ENCODE data around the gene SOX14.

Gene SOX14

GRCh38 chr3:137761563-137762503 lies 2.3 kb upstream of the SOX14 start:
- Histone ChIP-seq H3K27me3 (ENCODE audit: control insufficient read depth, low read length) (peaks cover 6% of the 10 kb centered on the region; the same call in 1 of the 2 replicates), H3F3A (ENCODE audit: control insufficient read depth, insufficient read depth) (no peaks in the 10 kb centered on the region), H3K4me1 (ENCODE audit: control insufficient read depth, low read length) (no peaks in the 10 kb centered on the region), H3K4me2 (ENCODE audit: low read length) (no peak overlapping the region), H3K27ac (ENCODE audit: low read depth, low read length) (no peak overlapping the region), H3K4me3 (ENCODE audit: low read length) (no peak overlapping the region), H4K20me1 (ENCODE audit: control insufficient read depth, insufficient read depth, low read depth, low read length) (no peaks in the 10 kb centered on the region), H3K9me2 (replicated peaks; ENCODE audit: control insufficient read depth, low read length) (no peaks in the 10 kb centered on the region), H3K36me3 (ENCODE audit: control insufficient read depth, low read length) (no peaks in the 10 kb centered on the region), H3K79me2 (ENCODE audit: control insufficient read depth, low read length) (no peaks in the 10 kb centered on the region), H3K9me3 (ENCODE audit: control insufficient read depth, insufficient read depth, low read length) (no peaks in the 10 kb centered on the region)
- TF ChIP-seq EZH2phosphoT487 (IDR thresholded peaks at IDR 0.05; ENCODE audit: borderline replicate concordance, low read length) = no peak
- TF ChIP-seq CTCF (IDR thresholded peaks at IDR 0.05; ENCODE audit: low read depth, low read length, poor library complexity, severe bottlenecking) = no peak

GRCh38 chr3:137762674-137763593 lies 1.2 kb upstream of the SOX14 start:
- H3K27me3 ChIP-seq (ENCODE audit: control insufficient read depth, low read length) = peaks cover 8% of the 10 kb centered on the region; the same call in 1 of the 2 replicates
- H3K4me3 ChIP-seq (ENCODE audit: low read length) = no peak overlapping the region
- no peaks in the 10 kb centered on the region for H3F3A ChIP-seq (ENCODE audit: control insufficient read depth, insufficient read depth)
- H4K20me1 ChIP-seq (ENCODE audit: control insufficient read depth, insufficient read depth, low read depth, low read length) = no peaks in the 10 kb centered on the region
- H3K9me2 ChIP-seq (replicated peaks; ENCODE audit: control insufficient read depth, low read length) = no peaks in the 10 kb centered on the region
- no peak overlapping the region for H3K4me2 ChIP-seq (ENCODE audit: low read length)
- H3K9me3 ChIP-seq (ENCODE audit: control insufficient read depth, insufficient read depth, low read length) = no peaks in the 10 kb centered on the region
- no peaks in the 10 kb centered on the region for H3K4me1 ChIP-seq (ENCODE audit: control insufficient read depth, low read length)
- no peak overlapping the region for H3K27ac ChIP-seq (ENCODE audit: low read depth, low read length)
- no peaks in the 10 kb centered on the region for H3K36me3 ChIP-seq (ENCODE audit: control insufficient read depth, low read length)
- H3K79me2 ChIP-seq (ENCODE audit: control insufficient read depth, low read length) = no peaks in the 10 kb centered on the region
- TF ChIP-seq EZH2phosphoT487 (IDR thresholded peaks at IDR 0.05; ENCODE audit: borderline replicate concordance, low read length) (no peak), CTCF (IDR thresholded peaks at IDR 0.05; ENCODE audit: low read depth, low read length, poor library complexity, severe bottlenecking) (no peak)

- Histone ChIP-seq H3K4me2 (ENCODE audit: low read length) (no peak overlapping the region), H3K79me2 (ENCODE audit: control insufficient read depth, low read length) (no peaks in the 10 kb centered on the region), H3K4me3 (ENCODE audit: low read length) (no peak overlapping the region), H3K36me3 (ENCODE audit: control insufficient read depth, low read length) (no peaks in the 10 kb centered on the region), H3K27ac (ENCODE audit: low read depth, low read length) (no peak overlapping the region), H3K9me2 (replicated peaks; ENCODE audit: control insufficient read depth, low read length) (no peaks in the 10 kb centered on the region), H3K4me1 (ENCODE audit: control insufficient read depth, low read length) (no peaks in the 10 kb centered on the region), H3F3A (ENCODE audit: control insufficient read depth, insufficient read depth) (no peaks in the 10 kb centered on the region), H4K20me1 (ENCODE audit: control insufficient read depth, insufficient read depth, low read depth, low read length) (no peaks in the 10 kb centered on the region), H3K9me3 (ENCODE audit: control insufficient read depth, insufficient read depth, low read length) (no peaks in the 10 kb centered on the region), H3K27me3 (ENCODE audit: control insufficient read depth, low read length) (peaks cover 8% of the 10 kb centered on the region; the same call in 1 of the 2 replicates)
- no peak for TF ChIP-seq CTCF (IDR thresholded peaks at IDR 0.05; ENCODE audit: low read depth, low read length, poor library complexity, severe bottlenecking)
- TF ChIP-seq EZH2phosphoT487 (IDR thresholded peaks at IDR 0.05; ENCODE audit: borderline replicate concordance, low read length) = no peak
Observed at GRCh38 chr3:137763594-137763938, 549 bp upstream of the SOX14 start.

All from DOHH2 (cell line).